ENCODE measurements around the gene FAM168A.

DNA sequence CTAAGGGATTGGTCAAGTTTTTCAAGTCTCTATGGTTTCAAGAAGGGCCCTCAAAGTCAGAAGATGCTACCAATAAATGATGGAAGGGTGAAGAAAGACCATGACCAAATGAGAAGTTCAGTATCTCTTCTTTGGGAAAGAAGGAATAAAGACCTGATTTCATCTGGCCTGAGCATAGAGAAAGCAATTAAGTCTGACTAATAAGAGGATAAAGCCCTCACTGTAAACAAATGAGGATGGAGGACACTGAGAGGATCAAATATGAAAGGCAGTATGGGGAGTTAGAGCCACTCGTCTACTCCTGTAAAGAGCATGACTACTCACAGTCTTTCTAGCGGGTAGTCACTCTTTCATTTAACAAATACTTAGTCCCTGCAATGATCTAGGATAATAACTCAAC lies 44.6 kb downstream of the FAM168A start:
- TF ChIP-seq, protein P1, sequence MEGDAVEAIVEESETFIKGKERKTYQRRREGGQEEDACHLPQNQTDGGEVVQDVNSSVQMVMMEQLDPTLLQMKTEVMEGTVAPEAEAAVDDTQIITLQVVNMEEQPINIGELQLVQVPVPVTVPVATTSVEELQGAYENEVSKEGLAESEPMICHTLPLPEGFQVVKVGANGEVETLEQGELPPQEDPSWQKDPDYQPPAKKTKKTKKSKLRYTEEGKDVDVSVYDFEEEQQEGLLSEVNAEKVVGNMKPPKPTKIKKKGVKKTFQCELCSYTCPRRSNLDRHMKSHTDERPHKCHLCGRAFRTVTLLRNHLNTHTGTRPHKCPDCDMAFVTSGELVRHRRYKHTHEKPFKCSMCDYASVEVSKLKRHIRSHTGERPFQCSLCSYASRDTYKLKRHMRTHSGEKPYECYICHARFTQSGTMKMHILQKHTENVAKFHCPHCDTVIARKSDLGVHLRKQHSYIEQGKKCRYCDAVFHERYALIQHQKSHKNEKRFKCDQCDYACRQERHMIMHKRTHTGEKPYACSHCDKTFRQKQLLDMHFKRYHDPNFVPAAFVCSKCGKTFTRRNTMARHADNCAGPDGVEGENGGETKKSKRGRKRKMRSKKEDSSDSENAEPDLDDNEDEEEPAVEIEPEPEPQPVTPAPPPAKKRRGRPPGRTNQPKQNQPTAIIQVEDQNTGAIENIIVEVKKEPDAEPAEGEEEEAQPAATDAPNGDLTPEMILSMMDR (IDR thresholded peaks at IDR 0.05) = no peak
- TF ChIP-seq, protein P2, sequence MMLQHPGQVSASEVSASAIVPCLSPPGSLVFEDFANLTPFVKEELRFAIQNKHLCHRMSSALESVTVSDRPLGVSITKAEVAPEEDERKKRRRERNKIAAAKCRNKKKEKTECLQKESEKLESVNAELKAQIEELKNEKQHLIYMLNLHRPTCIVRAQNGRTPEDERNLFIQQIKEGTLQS (CRISPR knock-in tag; conservative IDR thresholded peaks at IDR 0.05) = no peak
- TF ChIP-seq FOXP4 (CRISPR knock-in tag; IDR thresholded peaks at IDR 0.05) = no peak
- TF ChIP-seq, protein P3, sequence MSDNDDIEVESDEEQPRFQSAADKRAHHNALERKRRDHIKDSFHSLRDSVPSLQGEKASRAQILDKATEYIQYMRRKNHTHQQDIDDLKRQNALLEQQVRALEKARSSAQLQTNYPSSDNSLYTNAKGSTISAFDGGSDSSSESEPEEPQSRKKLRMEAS (CRISPR knock-in tag; IDR thresholded peaks at IDR 0.05) = no peak
- TF ChIP-seq JUN (CRISPR knock-in tag; IDR thresholded peaks at IDR 0.05) = no peak
- TF ChIP-seq, protein P4, sequence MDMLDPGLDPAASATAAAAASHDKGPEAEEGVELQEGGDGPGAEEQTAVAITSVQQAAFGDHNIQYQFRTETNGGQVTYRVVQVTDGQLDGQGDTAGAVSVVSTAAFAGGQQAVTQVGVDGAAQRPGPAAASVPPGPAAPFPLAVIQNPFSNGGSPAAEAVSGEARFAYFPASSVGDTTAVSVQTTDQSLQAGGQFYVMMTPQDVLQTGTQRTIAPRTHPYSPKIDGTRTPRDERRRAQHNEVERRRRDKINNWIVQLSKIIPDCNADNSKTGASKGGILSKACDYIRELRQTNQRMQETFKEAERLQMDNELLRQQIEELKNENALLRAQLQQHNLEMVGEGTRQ (CRISPR knock-in tag; IDR thresholded peaks at IDR 0.05) = no peak
- TF ChIP-seq CREM (CRISPR knock-in tag; IDR thresholded peaks at IDR 0.05) = no peak
- TF ChIP-seq ESRRA (CRISPR knock-in tag; IDR thresholded peaks at IDR 0.05; ENCODE audit: borderline replicate concordance) = no peak
- no peak for TF ChIP-seq ZNF138 (CRISPR knock-in tag; conservative IDR thresholded peaks at IDR 0.05)
- TF ChIP-seq ZNF423 (CRISPR knock-in tag; IDR thresholded peaks at IDR 0.05) = no peak
